ENCODE data around the gene DDAH2.

DNA sequence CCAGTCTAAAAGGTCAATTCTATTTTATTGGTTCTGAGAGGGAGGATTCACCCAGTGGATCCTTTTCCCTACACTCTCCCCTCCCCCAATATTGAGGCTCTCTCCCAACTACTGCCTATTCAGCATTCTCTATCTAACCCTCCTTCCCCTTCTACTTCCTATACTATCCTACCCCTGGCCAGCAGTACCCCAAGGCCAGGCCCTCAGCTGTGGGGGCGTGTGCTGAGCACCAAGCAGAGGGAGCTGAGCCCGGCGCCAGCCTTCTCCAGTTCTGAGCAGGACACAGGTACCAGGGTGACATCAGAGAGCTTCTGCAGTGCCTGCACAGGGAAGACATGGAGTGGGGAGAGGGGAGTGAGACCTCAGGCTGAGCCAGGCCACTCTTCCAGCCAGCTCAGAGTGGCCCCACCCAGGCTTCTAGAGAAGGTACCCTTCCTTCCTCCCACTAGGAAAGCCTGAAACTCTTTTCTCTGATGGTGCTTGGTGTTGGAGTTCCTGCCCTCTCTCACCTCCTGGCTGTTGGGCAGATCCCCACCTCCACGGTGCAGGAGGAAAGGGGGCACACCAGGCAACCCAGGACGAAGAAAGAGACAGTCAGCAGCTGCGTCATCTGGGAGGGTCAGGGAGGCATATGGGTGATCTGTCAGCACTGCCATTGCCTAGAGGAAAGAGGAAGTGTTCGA is 1.9 kb downstream of the DDAH2 start:
- TF ChIP-seq, protein P1, sequence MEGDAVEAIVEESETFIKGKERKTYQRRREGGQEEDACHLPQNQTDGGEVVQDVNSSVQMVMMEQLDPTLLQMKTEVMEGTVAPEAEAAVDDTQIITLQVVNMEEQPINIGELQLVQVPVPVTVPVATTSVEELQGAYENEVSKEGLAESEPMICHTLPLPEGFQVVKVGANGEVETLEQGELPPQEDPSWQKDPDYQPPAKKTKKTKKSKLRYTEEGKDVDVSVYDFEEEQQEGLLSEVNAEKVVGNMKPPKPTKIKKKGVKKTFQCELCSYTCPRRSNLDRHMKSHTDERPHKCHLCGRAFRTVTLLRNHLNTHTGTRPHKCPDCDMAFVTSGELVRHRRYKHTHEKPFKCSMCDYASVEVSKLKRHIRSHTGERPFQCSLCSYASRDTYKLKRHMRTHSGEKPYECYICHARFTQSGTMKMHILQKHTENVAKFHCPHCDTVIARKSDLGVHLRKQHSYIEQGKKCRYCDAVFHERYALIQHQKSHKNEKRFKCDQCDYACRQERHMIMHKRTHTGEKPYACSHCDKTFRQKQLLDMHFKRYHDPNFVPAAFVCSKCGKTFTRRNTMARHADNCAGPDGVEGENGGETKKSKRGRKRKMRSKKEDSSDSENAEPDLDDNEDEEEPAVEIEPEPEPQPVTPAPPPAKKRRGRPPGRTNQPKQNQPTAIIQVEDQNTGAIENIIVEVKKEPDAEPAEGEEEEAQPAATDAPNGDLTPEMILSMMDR (IDR thresholded peaks at IDR 0.05; ENCODE audit: insufficient read depth, low read depth, low read length), result no peak
- no peak for TF ChIP-seq EZH2 (IDR thresholded peaks at IDR 0.05; ENCODE audit: insufficient read depth, low read length)
